Ammon's horn (tissue), 1 donor: ENCODE measurements around the gene L1CAM.
"Not testable (repeated sequence)": the region's sequence is repeated elsewhere in the genome, so short reads cannot be mapped to it uniquely, and the experiment has no call there.

ENCODE experiments used
- DNase-seq: peaks from one replicate; pipeline ENCODE4 v3.0.0-alpha.2; 2016; ENCODE audit warnings: low spot score

The L1CAM gene

GRCh38 chrX:153828308-153828707, 57.7 kb downstream of the L1CAM start:
- DNase-seq, result no peak

- no peak for DNase-seq
Observed at GRCh38 chrX:153827903-153828302, 58.1 kb downstream of the L1CAM start.

- DNase-seq, result no peak
Observed at GRCh38 chrX:153827016-153827415, 59.0 kb downstream of the L1CAM start.

- no peak for DNase-seq
Observed at GRCh38 chrX:153825042-153825441, 60.9 kb downstream of the L1CAM start.

- DNase-seq, result no peak
Observed at GRCh38 chrX:153824348-153824747, 61.6 kb downstream of the L1CAM start.

- DNase-seq, result no peak
Observed at GRCh38 chrX:153821066-153821465, 64.9 kb downstream of the L1CAM start.

- no peak for DNase-seq
Observed at GRCh38 chrX:153820601-153821000, 65.4 kb downstream of the L1CAM start.

- no peak for DNase-seq
Observed at GRCh38 chrX:153819384-153820040, 66.5 kb downstream of the L1CAM start.

- no peak for DNase-seq
Observed at GRCh38 chrX:153818571-153819383, 67.2 kb downstream of the L1CAM start.

- DNase-seq, result not testable (repeated sequence)
Observed at GRCh38 chrX:153818064-153818463, 67.9 kb downstream of the L1CAM start.

- DNase-seq, result no peak
Observed at GRCh38 chrX:153816831-153817690, 68.9 kb downstream of the L1CAM start.

- no peak for DNase-seq
Observed at GRCh38 chrX:153814591-153815315, 71.2 kb downstream of the L1CAM start.

- no peak for DNase-seq
Observed at GRCh38 chrX:153813161-153813560, 72.8 kb downstream of the L1CAM start.

- no peak for DNase-seq
Observed at GRCh38 chrX:153812220-153812619, 73.8 kb downstream of the L1CAM start.
